H1 (cell line): ENCODE measurements around the gene STARD3NL.

Experiments
- ASH2L ChIP-seq: fragments of 200-600, 300-600 bp; sonication (generic); IDR thresholded peaks from one replicate; pipeline ENCODE4 v1.7.1; 2017; ENCODE audit warnings: low read length
- ATF2 ChIP-seq: IDR thresholded peaks from 2 replicates; pipeline ENCODE4 v1.6.1; 2012; ENCODE audit warnings: low read length, inconsistent platforms
- BRCA1 ChIP-seq: IDR thresholded peaks from 2 replicates; pipeline ENCODE4 v1.6.1; 2012; ENCODE audit warnings: low read depth, low read length, improper control_type of control experiment
- CTCF ChIP-seq, 3 experiments: IDR thresholded peaks; 1 replicate in 2 of 3; 2 replicates in 1 of 3; pipeline versions ENCODE4 v1.5.1 to v1.6.1; 2011; ENCODE audit warnings: low read length in 3 of 3, mild to moderate bottlenecking in 3 of 3, inconsistent platforms in 2 of 3, low read depth in 1 of 3, moderate library complexity in 1 of 3; ENCODE audit not compliant: insufficient read depth in 1 of 3; ENCODE audit errors: control extremely low read depth in 1 of 3
- GTF2F1 ChIP-seq: IDR thresholded peaks from 2 replicates; pipeline ENCODE4 v1.6.1; 2012; ENCODE audit warnings: low read depth, low read length, improper control_type of control experiment, borderline replicate concordance
- POLR2A ChIP-seq, 2 experiments: IDR thresholded peaks; 1 replicate in 1 of 2; 2 replicates in 1 of 2; pipeline ENCODE4 v1.6.1; 2011; ENCODE audit warnings: low read depth in 2 of 2, low read length in 2 of 2, mild to moderate bottlenecking in 2 of 2; ENCODE audit errors: control extremely low read depth in 1 of 2
- SP1 ChIP-seq: IDR thresholded peaks from 2 replicates; pipeline ENCODE4 v1.6.1; 2011; ENCODE audit warnings: low read depth, low read length

- no peak for TF ChIP-seq CTCF (IDR thresholded peaks at IDR 0.05; ENCODE audit: control extremely low read depth in 1 of 3, insufficient read depth in 1 of 3, low read depth in 1 of 3, low read length in 3 of 3)
- TF ChIP-seq BRCA1, result no peak
- TF ChIP-seq ATF2, result no peak
- no peak for TF ChIP-seq POLR2A (IDR thresholded peaks at IDR 0.05; ENCODE audit: control extremely low read depth in 1 of 2, low read depth in 2 of 2, low read length in 2 of 2)
- no peak for TF ChIP-seq ASH2L
- TF ChIP-seq SP1, result no peak
- TF ChIP-seq GTF2F1, result no peak
These were observed 29.8 kb downstream of the STARD3NL start for GRCh38 chr7:38207843-38208242.
